Stimulated activated effector memory CD8-positive, alpha-beta T cell treated with anti-CD3 and anti-CD28 coated beads, Interleukin-12 subunit alpha, Interleukin-12 subunit beta, amount 100 ng/mL, for 72 hours (primary cell): ENCODE data around the gene ANAPC5.
"Not testable (repeated sequence)": the region's sequence is repeated elsewhere in the genome, so short reads cannot be mapped to it uniquely, and the experiment has no call there.

Source experiments
- ATAC-seq: fragments of 150-1000 bp; cut with Tn5 transposase; 2 replicates; pipeline ENCODE4 v1.10.0; 2021
- DNase-seq, 2 donors: peaks; one replicate each; pipeline ENCODE4 v3.0.0; 2021 to 2022; ENCODE audit warnings: low spot score in 2 of 2
- H3K27ac Mint-ChIP-seq: one replicate; pipeline ENCODE4 v1.8.0; 2022; ENCODE audit warnings: mild to moderate bottlenecking, mixed read lengths
- H3K36me3 Mint-ChIP-seq: one replicate; pipeline ENCODE4 v1.8.0; 2022; ENCODE audit warnings: mild to moderate bottlenecking, mixed read lengths
- H3K4me1 Mint-ChIP-seq: one replicate; pipeline ENCODE4 v1.8.0; 2022; ENCODE audit warnings: mixed read lengths
- H3K4me3 Mint-ChIP-seq: one replicate; pipeline ENCODE4 v1.8.0; 2022; ENCODE audit warnings: mild to moderate bottlenecking, mixed read lengths
- H3K9me3 Mint-ChIP-seq: one replicate; pipeline ENCODE4 v1.8.0; 2022; ENCODE audit warnings: mixed read lengths

Gene ANAPC5

GRCh38 chr12:121351820-121352681, at the start of gene ANAPC5:
Gene ANAPC5 (minus strand): TSS chr12:121352411. CDS start chr12:121352340, 71 bp downstream.
- H3K9me3 Mint-ChIP-seq = no peaks in the 10 kb centered on the region
- ATAC-seq (peak; percentile 99), DNase-seq (peak; percentile 69 to 94)
- peak within 1 kb of the TSS; percentile 97 for H3K27ac Mint-ChIP-seq
- peak within 1 kb of the TSS; percentile 87 for H3K4me3 Mint-ChIP-seq
- peaks cover 27% of the 10 kb centered on the region for H3K4me1 Mint-ChIP-seq
- H3K36me3 Mint-ChIP-seq = peaks cover 34% of the 10 kb centered on the region

GRCh38 chr12:121400332-121401139, 48.3 kb upstream of the ANAPC5 start:
- peak overlapping the region; percentile 88 for H3K27ac Mint-ChIP-seq

GRCh38 chr12:121399391-121400331, 47.5 kb upstream of the ANAPC5 start, which contains the start of gene RNF34:
Gene RNF34 (plus strand): TSS chr12:121400118. CDS start chr12:121400213, 95 bp downstream.
- peak within 1 kb of the TSS; percentile 97 for H3K4me3 Mint-ChIP-seq
- peaks cover 53% of the 10 kb centered on the region for H3K36me3 Mint-ChIP-seq
- ATAC-seq (peak; percentile 94), DNase-seq (peak; percentile 88 to 97)
- peaks cover 24% of the 10 kb centered on the region for H3K4me1 Mint-ChIP-seq
- no peaks in the 10 kb centered on the region for H3K9me3 Mint-ChIP-seq
- peak within 1 kb of the TSS; percentile 88 for H3K27ac Mint-ChIP-seq

More at GRCh38 chr12:121400332-121401139, 48.3 kb upstream of the ANAPC5 start:
- DNase-seq (peak; percentile 39 to 86), ATAC-seq (peak; percentile 79)
- peaks cover 61% of the 10 kb centered on the region for H3K36me3 Mint-ChIP-seq
- H3K4me3 Mint-ChIP-seq = peak overlapping the region; percentile 97
- no peaks in the 10 kb centered on the region for H3K9me3 Mint-ChIP-seq
- peaks cover 28% of the 10 kb centered on the region for H3K4me1 Mint-ChIP-seq

- Mint-ChIP-seq H3K4me1 (peaks cover 23% of the 10 kb centered on the region), H3K4me3 (peak overlapping the region; percentile 97), H3K27ac (no peak overlapping the region), H3K9me3 (no peaks in the 10 kb centered on the region), H3K36me3 (peaks cover 40% of the 10 kb centered on the region)
- DNase-seq (no peak), ATAC-seq (no peak)
These were observed 46.1 kb upstream of the ANAPC5 start for GRCh38 chr12:121398355-121398754.

GRCh38 chr12:121397521-121397920, 45.3 kb upstream of the ANAPC5 start:
- Mint-ChIP-seq H3K9me3 (no peaks in the 10 kb centered on the region), H3K4me3 (no peak overlapping the region), H3K27ac (no peak overlapping the region), H3K36me3 (peaks cover 31% of the 10 kb centered on the region), H3K4me1 (peaks cover 19% of the 10 kb centered on the region)
- DNase-seq (no peak), ATAC-seq (no peak)

GRCh38 chr12:121392325-121392716, 40.1 kb upstream of the ANAPC5 start:
- peak overlapping the region; percentile 63 for H3K27ac Mint-ChIP-seq
- H3K4me1 Mint-ChIP-seq = peaks cover 20% of the 10 kb centered on the region
- peak overlapping the region; percentile 35 for H3K4me3 Mint-ChIP-seq
- DNase-seq (no peak), ATAC-seq (peak; percentile 20)
- H3K36me3 Mint-ChIP-seq = no peaks in the 10 kb centered on the region
- no peaks in the 10 kb centered on the region for H3K9me3 Mint-ChIP-seq

GRCh38 chr12:121391619-121392324, 39.6 kb upstream of the ANAPC5 start:
- peak; percentile 88 for ATAC-seq
- Mint-ChIP-seq H3K27ac (peak overlapping the region; percentile 63), H3K36me3 (no peaks in the 10 kb centered on the region), H3K4me1 (peaks cover 20% of the 10 kb centered on the region), H3K9me3 (no peaks in the 10 kb centered on the region), H3K4me3 (peak overlapping the region; percentile 35)
- peak; percentile 9 to 62 for DNase-seq

- Mint-ChIP-seq H3K4me3 (no peak overlapping the region), H3K36me3 (no peaks in the 10 kb centered on the region)
These were observed 38.6 kb upstream of the ANAPC5 start for GRCh38 chr12:121390856-121391255.

GRCh38 chr12:121388421-121388981, 36.3 kb upstream of the ANAPC5 start:
- H3K27ac Mint-ChIP-seq = no peak overlapping the region
- H3K4me3 Mint-ChIP-seq = no peak overlapping the region
- peaks cover 20% of the 10 kb centered on the region for H3K4me1 Mint-ChIP-seq
- H3K36me3 Mint-ChIP-seq = no peaks in the 10 kb centered on the region
- ATAC-seq (no peak), DNase-seq (no peak)
- H3K9me3 Mint-ChIP-seq = no peaks in the 10 kb centered on the region

More at GRCh38 chr12:121390856-121391255, 38.6 kb upstream of the ANAPC5 start:
- Mint-ChIP-seq H3K4me1 (peaks cover 20% of the 10 kb centered on the region), H3K27ac (no peak overlapping the region), H3K9me3 (no peaks in the 10 kb centered on the region)
- DNase-seq (no peak), ATAC-seq (no peak)

- ATAC-seq, H3K36me3 Mint-ChIP-seq, H3K9me3 Mint-ChIP-seq, H3K4me1 Mint-ChIP-seq, H3K27ac Mint-ChIP-seq, DNase-seq, H3K4me3 Mint-ChIP-seq: not testable (repeated sequence)
These were observed 32.7 kb upstream of the ANAPC5 start for GRCh38 chr12:121384891-121385290.

- Mint-ChIP-seq H3K27ac (no peak overlapping the region), H3K9me3 (no peaks in the 10 kb centered on the region), H3K36me3 (no peaks in the 10 kb centered on the region), H3K4me3 (no peak overlapping the region), H3K4me1 (peaks cover 5% of the 10 kb centered on the region)
- DNase-seq (no peak), ATAC-seq (no peak)
These were observed 31.4 kb upstream of the ANAPC5 start for GRCh38 chr12:121383601-121384021.

GRCh38 chr12:121379945-121380344, 27.7 kb upstream of the ANAPC5 start:
- DNase-seq (no peak), ATAC-seq (no peak)
- Mint-ChIP-seq H3K36me3 (no peaks in the 10 kb centered on the region), H3K9me3 (no peaks in the 10 kb centered on the region), H3K27ac (no peak overlapping the region), H3K4me3 (no peak overlapping the region), H3K4me1 (no peaks in the 10 kb centered on the region)

- ATAC-seq = no peak
- Mint-ChIP-seq H3K27ac (no peak overlapping the region), H3K4me1 (no peaks in the 10 kb centered on the region), H3K9me3 (no peaks in the 10 kb centered on the region), H3K4me3 (no peak overlapping the region), H3K36me3 (no peaks in the 10 kb centered on the region)
- DNase-seq = no peak
These were observed 26.5 kb upstream of the ANAPC5 start for GRCh38 chr12:121378736-121379135.
